Right renal cortex interstitium (tissue), 3 donors: ENCODE results near the gene C11orf86. TPM values are rescaled to one million over a fixed set of nuclear protein-coding genes. Genes with fewer than 3 reads are reported as not detected.
"Not testable (repeated sequence)": the region's sequence is repeated elsewhere in the genome, so short reads cannot be mapped to it uniquely, and the experiment has no call there.

Experiments used
- DNase-seq, 3 donors: peaks; one replicate each; pipeline ENCODE4 v3.0.0-alpha.2; 2013; ENCODE audit warnings: low read depth in 3 of 3, low spot score in 2 of 3
- polyA plus RNA-seq, 3 donors: library from polyadenylated mRNA; unstranded; fragments of 120-200 nt; gene quantifications; one replicate each; pipeline ENCODE4 v1.2.1, GENCODE V29; 2013; ENCODE audit not compliant: insufficient read length in 3 of 3

The C11orf86 gene
- polyA plus RNA-seq, 3 donors: not detected

DNA sequence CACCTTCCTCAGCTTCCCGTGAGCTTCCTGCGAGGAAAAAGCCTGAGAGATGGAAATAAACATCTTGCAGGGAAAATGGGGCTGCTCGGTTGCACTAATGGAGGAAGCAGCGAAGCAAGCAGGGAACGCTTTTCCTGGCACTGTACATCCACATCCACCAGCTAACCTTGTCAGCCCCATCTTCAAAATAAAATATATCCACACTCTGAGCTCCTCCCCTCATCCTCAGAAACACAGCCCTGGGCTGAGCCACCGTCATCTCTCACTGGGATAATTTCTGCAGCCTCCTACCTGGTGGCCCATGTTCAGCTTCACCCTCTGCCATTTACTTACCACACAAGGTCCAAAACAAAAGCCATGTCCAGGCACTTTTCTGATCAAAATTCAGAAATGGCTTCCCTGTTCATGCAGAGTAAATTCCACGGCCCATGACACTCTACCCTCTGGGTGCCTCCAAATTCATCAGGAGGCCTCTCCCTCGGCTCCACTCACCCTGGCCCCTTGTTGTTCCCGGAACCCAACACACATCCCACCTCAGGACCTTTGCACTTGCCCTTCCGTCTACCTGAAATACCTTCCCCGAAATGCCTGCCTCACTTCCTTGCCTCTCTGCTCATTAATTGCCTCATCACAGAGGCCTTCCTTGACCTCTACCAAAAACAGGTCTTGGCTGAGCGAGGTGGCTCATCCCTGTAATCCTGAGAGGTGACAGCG lies 13.0 kb downstream of the C11orf86 start:
- DNase-seq: no peak

DNA sequence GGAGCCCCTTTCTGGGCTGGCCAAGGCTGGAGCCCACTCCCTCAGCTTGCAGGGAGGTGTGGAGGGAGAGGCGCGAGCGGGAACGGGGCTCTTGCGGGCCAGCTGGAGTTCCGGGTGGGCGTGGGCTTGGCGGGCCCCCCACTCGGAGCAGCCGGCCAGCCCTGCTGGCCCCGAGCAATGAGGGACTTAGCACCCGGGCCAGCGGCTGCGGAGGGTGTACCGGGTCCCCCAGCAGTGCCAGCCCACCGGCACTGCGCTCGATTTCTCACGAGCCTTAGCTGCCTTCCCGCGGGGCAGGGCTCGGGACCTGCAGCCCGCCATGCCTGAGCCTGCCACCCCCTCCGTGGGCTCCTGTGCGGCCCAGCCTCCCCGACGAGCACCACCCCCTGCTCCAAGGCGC lies 13.6 kb downstream of the C11orf86 start:
- DNase-seq: not testable (repeated sequence)

DNA sequence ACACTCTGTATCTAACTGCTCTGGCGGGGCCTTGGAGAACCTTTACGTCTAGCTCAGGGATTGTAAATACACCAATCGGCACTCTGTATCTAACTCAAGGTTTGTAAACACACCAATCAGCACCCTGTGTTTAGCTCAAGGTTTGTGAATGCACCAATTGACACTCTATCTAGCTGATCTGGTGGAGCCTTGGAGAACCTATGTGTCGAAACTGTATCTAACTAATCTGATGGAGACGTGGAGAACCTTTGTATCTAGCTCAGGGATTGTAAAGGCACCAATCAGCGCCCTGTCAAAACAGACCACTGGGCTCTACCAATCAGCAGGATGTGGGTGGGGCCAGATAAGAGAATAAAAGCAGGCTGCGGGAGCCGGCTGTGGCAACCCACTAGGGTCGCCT lies 14.3 kb downstream of the C11orf86 start:
- DNase-seq: not testable (repeated sequence)

DNA sequence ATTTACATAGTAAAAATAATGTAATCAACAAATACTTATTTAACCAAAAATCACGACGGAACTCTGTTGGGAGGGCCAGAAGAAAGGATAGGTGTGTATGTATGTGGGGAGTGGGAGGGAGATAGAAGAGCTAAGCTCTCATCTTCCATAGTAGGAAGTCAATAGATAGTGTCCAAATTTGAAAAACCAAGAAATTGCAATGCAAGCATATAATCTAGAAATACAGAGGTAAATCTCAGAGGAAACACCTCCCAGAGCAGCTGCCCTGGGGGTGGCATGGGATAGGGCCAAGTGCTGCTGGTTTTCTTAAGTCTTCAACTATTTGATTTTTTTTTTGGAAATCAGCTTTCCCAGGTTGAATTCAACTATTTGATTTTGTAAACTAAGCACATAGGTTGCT lies 16.9 kb downstream of the C11orf86 start:
- no peak for DNase-seq

DNA sequence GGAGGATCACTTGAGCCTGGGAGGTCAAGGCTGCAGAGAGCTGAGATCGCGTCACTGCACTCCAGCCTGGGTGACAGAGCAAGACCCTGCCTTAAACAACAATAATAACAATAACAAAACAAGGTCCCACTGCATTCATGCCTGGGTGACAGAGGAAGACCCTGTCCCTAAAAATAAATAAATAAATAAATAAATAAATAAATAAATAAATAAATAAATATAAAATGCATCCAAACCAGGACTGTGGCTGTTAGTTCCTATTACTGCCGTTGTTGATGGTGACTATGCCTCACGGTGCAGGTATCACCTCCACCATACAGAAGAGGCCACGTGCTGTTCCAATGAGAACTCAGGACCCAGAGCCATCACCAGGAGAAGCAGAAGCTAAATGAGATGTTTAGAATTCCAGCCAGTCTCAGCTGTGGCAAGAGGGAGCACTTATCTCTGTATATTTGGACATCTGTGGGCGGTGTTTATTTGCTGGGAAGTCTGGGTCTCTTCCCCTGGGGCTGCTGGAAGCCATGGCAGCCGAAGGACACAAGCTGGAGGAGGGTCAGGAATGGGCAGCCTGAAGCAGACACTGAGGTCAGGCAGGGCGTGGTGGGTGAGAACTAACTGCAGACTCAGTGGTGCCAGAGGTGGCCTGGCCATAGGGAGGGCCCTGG lies 21.6 kb downstream of the C11orf86 start:
- no peak for DNase-seq

DNA sequence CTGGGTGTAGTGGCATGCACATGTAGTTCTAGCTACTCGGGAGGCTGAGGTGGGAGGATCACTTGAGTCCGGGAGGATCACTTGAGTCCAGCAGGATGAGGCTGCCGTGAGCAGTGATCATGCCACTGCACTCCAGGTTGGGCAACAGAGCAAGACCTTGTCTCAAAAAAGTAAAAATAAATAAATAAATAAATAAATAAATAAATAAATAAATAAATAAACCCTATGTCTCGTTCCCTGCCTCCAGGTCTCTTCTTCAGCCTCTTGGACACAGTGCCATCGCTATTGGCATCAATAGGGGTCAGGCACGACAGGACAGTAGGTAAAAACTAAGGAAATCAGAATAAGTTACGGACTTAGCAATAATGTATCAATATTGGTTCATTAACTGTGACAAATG lies 24.5 kb downstream of the C11orf86 start:
- DNase-seq: no peak

DNA sequence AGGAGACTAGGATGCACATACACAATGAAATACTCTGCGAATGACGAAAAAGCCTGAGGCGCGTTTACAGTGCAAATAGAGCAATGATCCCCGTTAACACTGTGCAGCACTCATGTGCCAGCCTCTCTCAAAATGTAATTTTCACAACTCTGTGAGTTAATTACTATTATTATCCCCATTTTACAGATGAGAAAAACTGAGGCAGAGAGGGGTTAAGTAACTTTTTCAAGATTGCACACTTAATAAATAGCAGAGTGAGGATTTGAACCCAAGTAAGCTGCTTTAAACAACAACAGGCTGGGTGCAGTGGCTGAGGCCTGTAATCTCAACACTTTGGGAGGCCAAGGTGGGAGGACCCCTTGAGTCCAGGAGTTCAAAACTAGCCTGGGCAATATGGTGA lies 26.2 kb downstream of the C11orf86 start:
- no peak for DNase-seq

DNA sequence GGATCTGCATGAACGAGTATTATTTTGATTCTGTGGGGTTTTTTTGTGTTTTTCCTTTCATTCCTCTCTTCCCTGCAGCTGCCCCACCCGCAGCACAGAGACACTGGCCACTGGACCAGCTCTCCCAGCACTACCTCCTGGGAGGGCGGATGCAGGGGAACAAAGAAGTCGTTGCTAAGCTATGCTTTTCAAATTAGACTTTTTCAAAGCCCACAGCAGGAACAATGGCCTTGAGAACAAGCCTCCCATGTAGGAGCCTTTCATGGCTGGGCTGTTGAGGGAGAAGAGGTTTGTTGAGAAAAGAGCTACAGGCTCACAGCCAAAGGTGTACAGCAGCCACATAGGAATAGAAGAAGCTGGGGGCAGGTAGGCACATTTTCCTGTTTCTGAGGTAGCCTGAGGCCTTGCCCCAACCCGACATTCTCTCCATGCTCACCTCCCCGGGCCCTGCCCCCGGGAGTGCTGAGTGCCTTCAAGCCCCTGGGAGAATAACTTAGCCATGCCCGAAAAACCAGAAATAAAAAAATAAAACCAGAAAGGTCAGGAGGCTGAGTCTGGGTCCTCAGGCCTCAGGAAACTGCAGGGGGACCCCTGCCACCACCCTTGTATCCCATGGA lies 27.3 kb downstream of the C11orf86 start:
- DNase-seq: no peak

DNA sequence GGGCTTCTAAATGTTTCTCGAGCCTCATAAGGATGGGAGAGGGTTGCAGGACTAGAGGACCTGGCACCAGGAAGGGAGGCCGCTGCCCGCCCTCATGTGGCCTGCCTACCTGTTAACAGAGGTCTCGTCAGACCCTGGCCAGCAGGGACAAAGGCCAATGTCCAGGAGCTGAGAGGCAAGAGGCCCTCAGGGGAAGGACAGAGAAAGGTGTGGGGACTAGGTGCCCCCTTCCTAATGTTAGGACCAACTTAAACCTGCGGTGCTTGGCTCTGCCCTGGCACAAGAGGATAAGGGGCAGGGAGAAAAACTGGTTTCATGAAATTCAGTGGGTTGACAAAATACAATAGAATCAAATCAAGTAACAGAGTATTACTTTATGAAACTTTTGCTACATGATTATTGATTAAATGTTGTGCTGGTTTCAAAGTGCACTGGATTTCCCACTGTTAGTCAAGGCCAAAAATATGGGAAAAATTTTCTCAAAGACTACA lies 27.9 kb downstream of the C11orf86 start:
- DNase-seq: no peak

DNA sequence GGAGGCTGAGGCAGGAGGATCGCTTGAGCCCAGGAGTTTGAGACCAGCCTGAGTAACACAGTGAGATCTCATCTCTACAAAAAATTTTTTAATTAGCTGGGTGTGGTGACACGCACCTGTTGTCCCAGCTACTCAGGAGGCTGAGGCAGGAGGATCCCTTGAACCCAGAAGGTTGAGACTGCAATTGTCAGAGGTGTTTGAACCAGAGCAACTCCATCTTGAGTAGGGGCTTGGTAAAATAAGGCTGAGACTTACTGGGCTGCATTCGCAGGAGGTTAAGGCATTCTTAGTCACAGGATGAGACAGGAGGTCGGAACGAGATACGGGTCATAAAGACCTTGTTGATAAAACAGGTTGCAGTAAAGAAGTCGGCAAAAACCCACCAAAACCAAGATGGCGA lies 30.1 kb downstream of the C11orf86 start:
- not testable (repeated sequence) for DNase-seq

DNA sequence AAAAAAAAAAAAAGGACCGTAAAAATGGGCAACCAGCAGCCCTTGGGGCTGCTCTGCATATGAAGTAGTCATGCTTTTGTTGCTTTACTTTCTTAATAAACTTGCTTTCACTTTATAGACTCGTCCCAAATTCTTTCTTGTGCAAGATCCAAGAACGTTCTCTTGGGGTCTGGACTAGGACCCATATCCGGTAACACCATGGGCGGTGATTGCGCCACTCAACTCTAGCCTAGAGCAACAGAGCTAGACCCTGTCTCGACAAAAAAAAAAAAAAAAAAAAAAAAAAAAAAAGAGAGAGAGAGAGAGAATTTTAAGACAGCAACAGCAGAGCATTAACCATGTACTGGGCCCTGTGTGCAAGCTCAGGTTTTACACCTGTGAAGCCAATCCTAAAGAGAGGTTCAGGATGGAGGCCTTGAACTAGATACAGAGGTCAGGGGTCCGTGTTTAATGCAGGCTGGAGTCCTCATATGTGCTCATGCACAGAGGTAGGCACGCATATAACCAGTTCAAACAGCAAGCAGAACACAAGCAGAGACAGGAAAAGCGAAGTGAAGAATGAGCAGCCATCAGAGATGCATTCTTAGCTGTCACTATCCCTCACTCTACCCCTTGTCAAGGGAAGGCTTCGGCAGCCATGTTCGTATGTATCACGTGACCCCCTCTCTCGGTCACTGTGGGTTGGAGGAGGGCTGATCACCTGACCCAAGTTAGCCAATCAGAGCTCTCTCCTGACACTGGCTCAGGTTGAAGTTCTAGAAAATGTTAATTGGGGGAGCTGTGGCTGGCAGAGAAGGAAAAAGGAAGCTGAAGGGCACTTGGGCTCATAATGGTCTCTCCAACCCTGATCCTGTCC lies 31.2 kb downstream of the C11orf86 start:
- no peak for DNase-seq

DNA sequence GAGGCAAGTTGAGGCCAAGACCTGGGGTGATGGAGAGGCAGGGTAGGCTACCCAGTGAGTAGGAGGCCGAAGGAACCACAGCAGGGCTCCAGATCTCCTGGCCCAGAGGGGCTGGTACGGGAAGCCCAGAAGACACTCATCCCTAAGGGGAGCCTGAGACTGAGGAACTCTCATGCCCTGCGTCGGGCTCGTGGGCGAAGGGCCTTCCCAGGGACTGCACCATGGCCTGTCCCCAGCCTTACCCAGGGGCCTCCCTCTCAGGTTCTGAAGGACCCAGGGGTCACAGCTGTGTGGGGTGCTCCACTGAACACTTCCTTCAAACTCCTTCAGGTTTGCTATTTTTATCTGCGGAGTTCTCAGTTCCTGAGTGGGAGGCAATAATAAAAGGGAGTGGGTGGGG lies 32.0 kb downstream of the C11orf86 start:
- no peak for DNase-seq

DNA sequence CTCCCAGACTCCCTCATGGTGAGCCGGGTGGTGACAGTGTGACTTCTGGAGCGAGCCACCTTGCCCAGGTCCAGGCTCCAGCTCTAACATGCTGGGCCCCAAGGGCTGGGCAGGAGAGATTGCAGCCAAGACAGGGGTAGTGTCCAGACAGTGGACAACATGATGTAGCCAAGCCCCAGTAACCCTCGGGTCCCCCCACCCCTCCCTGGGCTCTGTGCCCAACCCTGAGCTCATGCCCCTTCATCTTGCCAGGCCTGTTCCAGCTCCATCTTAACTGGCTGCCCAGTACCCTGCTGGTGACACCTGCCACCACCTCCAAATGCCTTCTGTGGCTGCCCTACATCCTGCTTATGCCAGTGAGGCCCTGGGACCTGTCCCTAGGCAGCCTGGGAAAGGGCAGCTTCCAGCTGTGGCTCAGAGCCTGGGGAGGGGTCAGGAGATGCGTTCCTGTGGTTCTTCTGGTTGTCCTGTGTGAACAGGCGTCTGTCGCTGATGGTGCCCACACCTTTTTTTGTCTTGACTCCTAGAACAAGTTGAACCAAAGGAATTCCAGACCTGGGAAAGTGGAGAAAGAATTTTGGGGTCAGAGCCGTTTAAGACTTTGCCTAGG lies 35.3 kb downstream of the C11orf86 start:
- no peak for DNase-seq

DNA sequence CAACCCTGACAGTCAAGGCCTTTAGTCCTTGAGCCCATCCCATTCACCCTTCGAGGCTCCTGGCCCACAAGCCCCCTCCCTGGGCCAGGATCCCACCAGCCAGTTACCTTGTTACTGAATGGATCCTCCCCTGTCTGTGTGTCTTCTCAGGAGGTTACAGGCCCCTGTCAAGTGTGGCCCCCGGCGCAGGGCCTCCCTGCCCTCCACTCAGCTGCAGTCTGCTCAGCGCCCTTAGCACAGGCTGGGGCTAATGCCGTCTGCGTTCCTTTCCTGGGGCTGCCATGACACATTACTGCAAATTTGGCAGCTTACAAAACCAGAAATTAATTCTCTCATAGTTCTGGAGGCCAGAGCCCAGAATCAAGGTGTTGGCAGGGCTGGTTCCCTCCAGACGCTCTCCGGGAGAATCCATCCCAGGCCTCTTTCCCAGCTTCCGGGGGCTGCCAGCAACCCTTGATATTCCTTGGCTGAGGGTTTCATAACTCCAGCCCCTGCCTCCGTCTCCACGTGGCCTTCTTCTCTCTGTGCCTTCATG lies 38.5 kb downstream of the C11orf86 start:
- DNase-seq: no peak

DNA sequence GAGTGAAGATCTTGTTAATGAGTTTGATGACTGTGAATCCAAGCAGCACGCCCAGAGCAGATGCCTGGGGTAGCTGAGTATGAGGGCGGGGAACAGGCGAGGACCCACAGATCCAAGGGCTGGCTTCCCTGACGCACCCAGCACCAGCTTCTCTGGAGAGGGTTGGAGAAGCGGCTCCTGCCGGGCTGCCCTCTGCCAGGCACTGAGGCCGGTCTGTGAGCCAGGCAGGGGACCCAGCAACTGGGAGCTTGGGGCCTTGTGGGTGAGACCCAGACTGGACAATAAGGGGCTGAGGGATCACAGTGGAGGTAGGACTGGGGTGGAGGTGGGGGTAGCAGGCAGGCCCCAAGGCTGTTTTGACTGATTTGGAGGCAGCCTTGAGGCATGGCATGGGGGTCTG lies 39.2 kb downstream of the C11orf86 start:
- DNase-seq: no peak

DNA sequence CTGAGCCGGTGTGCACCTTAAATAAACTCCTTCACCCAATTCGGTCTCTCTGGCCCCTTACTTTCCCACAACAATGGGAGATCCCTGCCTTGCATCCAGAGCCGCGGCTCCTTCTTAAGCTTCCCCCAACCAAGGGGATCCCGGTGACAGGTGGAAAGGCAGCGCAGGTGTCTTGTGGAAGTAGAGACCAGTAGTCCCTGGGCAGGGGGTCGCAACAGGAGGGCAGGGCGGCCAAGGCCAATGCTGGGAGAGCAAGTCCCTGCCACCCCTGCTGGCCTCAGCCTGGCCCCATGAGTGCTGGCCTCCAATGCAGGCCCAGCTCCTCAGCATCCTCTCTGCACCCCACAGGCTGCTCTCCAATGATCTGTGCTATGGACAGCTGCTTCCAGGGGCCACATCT lies 39.9 kb downstream of the C11orf86 start:
- DNase-seq: no peak

DNA sequence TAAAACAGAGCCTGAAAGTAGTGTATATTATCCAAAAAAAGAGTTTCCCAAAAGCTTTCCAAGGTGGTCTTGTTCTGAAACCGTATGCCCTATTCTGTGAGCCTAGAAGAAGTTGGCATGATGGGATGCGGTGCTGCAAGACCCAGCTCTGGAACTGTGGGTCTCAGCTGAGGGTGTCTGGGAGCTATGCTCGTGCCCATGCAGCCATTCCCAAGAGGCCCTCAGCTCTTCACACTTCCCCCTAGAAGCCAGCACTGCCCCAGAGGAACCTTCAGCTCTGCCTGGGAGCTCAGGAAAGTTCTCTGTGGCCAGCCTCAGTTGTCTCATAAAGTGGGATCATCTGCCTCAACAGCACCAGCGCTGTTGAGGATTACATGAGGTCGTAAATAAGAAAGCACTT lies 41.4 kb downstream of the C11orf86 start:
- DNase-seq: no peak

DNA sequence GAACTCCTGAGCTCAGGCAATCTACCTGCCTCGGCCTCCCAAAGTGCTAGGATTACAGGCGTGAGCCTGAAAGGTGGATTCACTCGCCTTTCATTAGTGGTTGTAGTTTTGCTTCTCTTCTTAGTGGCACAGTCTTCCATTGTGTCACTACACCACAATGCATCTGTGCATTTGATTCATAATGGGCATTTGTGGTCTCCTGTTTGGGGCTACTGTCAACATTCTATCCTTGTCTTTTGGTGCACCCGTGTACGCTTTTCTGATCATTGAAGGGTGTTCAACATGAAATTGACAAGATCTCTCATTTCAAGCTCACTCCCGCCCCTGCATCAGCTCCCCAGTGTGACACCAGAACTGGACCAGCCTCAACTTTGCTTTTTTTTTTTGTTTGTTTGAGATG lies 45.8 kb downstream of the C11orf86 start:
- DNase-seq: no peak

DNA sequence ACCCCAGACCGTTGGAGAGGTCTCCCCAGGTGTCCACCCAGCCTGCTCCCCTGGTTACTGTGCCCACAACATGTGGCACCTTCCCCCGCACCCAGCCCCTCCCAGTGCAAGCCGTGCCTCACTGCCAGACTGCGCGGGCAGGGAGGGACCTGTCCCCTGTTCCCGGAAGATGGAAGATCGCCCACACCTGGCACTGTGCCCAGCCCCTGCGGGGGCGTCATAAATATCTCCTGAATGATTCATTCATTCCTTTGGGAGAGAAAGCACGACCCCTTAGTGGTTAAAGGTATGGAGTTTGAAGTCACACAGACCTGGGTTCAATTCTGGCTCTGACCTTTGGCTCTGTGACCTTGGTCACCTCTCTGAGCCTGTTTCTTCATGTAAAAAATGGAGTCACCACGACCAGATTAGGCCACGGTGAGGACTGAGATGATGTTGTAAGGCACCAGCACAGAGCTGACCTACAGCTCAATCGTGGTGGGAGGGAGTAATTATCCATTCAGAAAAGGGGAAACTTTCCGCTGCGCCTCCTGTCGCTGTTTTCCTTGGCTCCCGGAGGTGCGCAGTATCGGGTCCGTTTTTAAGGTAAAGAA lies 47.3 kb downstream of the C11orf86 start:
- no peak for DNase-seq
